NB4 (cell line): ENCODE data around the gene ABTB2.

Experiments
- DNase-seq: peaks from one replicate; pipeline ENCODE4 v3.0.0; 2010; ENCODE audit warnings: low read depth
- H3K4me3 ChIP-seq: one replicate; pipeline ENCODE4 v1.5.1; 2011; ENCODE audit warnings: mild to moderate bottlenecking, low read depth, low read length, moderate library complexity
- MYC ChIP-seq: IDR thresholded peaks from 2 replicates; pipeline ENCODE4 v1.6.1; 2011; ENCODE audit warnings: low read depth, low read length
- POLR2A ChIP-seq: IDR thresholded peaks from 2 replicates; pipeline ENCODE4 v1.6.1; 2011; ENCODE audit warnings: mild to moderate bottlenecking; ENCODE audit not compliant: insufficient read length; ENCODE audit errors: extremely low read depth
- TF ChIP-seq, protein P1 (sequence below): IDR thresholded peaks from one replicate; pipeline ENCODE4 v1.5.1; 2012; ENCODE audit warnings: low read depth, low read length
- TF ChIP-seq, protein P2 (sequence below): IDR thresholded peaks from 2 replicates; pipeline ENCODE4 v1.6.1; 2011; ENCODE audit warnings: low read depth, low read length

The ABTB2 gene

DNA sequence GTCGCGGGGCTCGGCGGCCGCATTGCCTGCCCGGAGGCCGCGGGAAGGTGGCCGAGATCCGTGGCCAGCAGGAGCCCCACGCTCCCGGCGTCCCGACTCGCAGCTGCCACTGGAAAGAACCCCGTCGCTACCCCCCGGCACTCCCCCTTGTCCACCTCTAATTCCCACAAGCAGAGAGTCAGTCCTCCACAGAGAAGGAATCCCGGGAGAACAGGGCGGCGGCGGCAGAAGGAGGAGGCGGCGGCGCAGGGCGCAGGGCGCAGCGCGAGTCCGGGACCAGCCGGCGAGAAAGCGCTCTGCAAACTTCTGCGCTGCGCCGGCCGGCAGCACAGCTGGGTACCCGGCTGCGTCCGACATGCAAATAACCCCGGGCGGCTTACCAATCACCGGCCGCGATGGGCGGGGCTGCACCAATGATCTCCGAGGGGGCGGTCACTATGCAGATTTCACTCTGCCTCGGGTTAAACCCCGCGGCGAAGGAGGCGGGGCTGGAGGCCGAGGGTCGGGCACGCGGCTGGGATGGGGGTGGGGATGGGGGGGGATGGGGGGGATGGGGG is at the start of gene ABTB2:
ABTB2 (minus strand) TSS at position 310 of the 557 bp plus-strand sequence.
- peak; percentile 98 for DNase-seq
- TF ChIP-seq MYC (peak; percentile 29; the same call in 1 of the 2 replicates), POLR2A (peak; percentile 27)
- TF ChIP-seq, protein P1, sequence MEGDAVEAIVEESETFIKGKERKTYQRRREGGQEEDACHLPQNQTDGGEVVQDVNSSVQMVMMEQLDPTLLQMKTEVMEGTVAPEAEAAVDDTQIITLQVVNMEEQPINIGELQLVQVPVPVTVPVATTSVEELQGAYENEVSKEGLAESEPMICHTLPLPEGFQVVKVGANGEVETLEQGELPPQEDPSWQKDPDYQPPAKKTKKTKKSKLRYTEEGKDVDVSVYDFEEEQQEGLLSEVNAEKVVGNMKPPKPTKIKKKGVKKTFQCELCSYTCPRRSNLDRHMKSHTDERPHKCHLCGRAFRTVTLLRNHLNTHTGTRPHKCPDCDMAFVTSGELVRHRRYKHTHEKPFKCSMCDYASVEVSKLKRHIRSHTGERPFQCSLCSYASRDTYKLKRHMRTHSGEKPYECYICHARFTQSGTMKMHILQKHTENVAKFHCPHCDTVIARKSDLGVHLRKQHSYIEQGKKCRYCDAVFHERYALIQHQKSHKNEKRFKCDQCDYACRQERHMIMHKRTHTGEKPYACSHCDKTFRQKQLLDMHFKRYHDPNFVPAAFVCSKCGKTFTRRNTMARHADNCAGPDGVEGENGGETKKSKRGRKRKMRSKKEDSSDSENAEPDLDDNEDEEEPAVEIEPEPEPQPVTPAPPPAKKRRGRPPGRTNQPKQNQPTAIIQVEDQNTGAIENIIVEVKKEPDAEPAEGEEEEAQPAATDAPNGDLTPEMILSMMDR: no peak
- TF ChIP-seq, protein P2, sequence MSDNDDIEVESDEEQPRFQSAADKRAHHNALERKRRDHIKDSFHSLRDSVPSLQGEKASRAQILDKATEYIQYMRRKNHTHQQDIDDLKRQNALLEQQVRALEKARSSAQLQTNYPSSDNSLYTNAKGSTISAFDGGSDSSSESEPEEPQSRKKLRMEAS: no peak
- peak within 1 kb of the TSS; percentile 71 for H3K4me3 ChIP-seq

DNA sequence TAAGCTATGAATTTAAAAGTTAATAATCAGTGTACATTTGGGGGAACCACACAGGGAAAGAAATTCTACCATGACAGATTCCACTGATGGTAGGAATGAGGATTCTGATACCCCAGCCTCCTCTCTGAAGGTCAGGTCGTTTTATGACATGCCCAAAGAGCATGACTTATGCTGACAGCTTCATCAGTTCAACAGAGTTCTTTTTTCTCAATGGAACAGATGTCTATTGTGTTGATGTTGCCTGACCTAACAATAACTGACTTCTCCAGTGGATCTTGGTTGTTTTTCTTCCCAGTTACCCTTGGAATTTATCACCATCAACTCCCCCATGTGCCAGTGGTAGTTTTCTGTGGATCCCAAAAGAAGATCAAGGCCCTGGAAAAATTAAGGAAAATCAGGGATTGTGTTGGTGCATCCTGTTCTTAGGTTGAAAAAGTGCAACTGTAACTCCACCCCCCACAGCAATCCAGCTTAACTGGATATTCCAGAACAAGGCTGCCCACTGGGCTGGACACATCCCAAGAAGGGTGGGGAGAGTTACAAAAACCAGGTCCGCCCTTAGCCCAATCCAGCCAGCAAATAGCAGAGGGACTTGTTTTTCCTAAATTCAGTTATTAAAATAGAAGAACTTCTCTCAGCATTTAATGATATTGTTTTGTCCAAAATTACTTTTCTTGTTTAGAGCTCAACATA is 49.5 kb upstream of the ABTB2 start:
- no peak overlapping the region for H3K4me3 ChIP-seq
- no peak for DNase-seq

DNA sequence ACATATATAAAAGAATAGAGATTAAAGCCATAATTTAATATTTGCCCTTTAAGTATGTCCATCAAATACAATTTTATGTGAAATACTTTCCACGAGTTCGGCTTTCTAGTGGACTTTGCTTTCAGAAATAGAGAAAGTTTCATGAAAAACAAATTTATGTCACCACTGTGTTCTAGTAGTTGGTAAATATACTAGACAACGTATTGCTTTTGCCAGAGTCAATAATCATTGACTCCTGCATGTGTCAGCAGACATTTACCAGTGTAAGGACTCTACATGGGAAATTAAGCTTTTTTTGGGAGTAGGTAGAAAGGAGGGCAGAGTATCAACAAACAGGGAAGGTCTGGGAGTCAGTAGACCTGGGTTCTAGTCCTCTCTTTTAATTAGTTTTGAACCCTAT is 48.6 kb upstream of the ABTB2 start:
- H3K4me3 ChIP-seq: no peak overlapping the region
- DNase-seq: no peak
- TF ChIP-seq MYC (no peak), POLR2A (no peak)
- TF ChIP-seq, protein P1: no peak
- TF ChIP-seq, protein P2: no peak

More for the DNA sequence above, 49.5 kb upstream of the ABTB2 start:
- TF ChIP-seq, protein P1: no peak
- TF ChIP-seq, protein P2: no peak
- TF ChIP-seq POLR2A (no peak), MYC (no peak)

DNA sequence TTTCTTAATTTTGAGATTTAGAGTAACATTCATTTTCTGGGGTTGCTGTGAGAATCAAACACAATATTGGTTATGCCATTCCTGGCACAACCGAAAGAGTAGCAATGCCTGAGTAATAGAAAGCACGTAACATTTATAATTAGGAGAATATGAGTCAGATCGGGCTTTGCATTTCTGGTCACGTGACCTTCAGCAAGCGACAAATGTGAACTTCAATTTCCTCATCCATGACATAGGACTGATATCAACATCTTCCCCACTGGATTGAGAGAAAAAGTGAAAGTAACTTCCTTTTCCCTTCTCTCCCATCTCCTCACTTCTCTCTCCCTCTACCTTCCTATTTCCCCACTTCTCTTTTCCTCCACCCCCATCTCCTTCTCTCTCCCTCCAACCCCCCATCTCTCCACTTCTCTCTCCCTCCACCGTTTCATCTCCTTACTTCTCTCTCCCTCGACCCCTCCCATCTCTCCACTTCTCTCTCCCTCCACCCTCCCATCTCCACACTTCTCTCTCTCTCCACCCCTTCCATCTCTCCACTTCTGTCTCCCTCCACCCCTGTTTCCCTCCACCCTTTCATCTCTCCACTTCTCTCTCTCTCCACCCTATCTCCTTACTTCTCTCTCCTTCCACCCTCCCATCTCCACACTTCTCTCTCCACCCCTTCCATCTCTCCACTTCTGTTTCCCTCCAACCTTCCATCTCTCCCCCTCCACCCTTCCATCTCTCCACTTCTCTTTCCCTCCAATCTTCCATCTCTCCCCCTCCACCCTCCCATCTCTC is 47.5 kb upstream of the ABTB2 start:
- TF ChIP-seq POLR2A: no peak
- TF ChIP-seq MYC: no peak
- TF ChIP-seq, protein P1: no peak
- TF ChIP-seq, protein P2: no peak
- no peak overlapping the region for H3K4me3 ChIP-seq

DNA sequence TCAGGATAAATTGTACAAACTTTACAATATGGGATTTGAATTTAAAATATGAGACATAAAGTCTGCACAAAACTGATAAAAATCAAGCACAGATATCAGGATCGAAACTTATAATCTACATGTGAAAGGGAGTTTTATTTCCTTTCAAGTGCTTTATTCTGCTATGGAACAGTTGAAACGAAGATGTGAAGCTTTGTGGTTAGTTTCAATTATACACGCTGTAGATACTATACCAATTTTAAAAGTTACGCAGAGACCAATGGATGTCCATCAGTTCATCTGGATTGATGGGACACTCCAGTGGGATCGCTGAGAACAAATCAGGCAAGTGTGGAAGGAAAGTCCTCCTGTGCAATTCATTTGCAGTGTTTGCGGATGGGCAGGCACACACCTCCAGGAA is 46.5 kb upstream of the ABTB2 start:
- no peak for TF ChIP-seq POLR2A
- TF ChIP-seq, protein P1: no peak
- TF ChIP-seq, protein P2: no peak
- no peak for TF ChIP-seq MYC
- no peak overlapping the region for H3K4me3 ChIP-seq
- DNase-seq: no peak

More for the DNA sequence above, 47.5 kb upstream of the ABTB2 start:
- peak; percentile 30 for DNase-seq
